ENCODE measurements around the gene REV3L. TPM values are rescaled to one million over a fixed set of nuclear protein-coding genes. Genes with fewer than 3 reads are reported as not detected.

Gene REV3L
- total RNA-seq, 1 experiment from 2014 or later = 12.8 TPM

GRCh38 chr6:111445861-111446267 lies 37.2 kb downstream of the REV3L start:
- TF ChIP-seq EGR1 (IDR thresholded peaks at IDR 0.05; ENCODE audit: low read depth) (no peak), CTCF (IDR thresholded peaks at IDR 0.05 in 2 of 3, conservative IDR thresholded peaks at IDR 0.05 in 1 of 3; ENCODE audit: borderline replicate concordance in 1 of 3, insufficient read depth in 1 of 3, low read depth in 2 of 3, low read length in 2 of 3) (no peak), ZNF274 (IDR thresholded peaks at IDR 0.05; ENCODE audit: low read depth, low read length) (no peak), CEBPB (IDR thresholded peaks at IDR 0.05; ENCODE audit: low read depth) (no peak), SP1 (IDR thresholded peaks at IDR 0.05; ENCODE audit: low read depth) (no peak), CBX3 (IDR thresholded peaks at IDR 0.05; ENCODE audit: low read depth) (no peak), POLR2A (IDR thresholded peaks at IDR 0.05; ENCODE audit: borderline replicate concordance, extremely low read depth, insufficient read depth, insufficient read length) (no peak), ATF3 (IDR thresholded peaks at IDR 0.05) (no peak), SIN3A (IDR thresholded peaks at IDR 0.05; ENCODE audit: low read depth) (no peak), JUND (IDR thresholded peaks at IDR 0.05) (no peak), POLR2AphosphoS5 (IDR thresholded peaks at IDR 0.05; ENCODE audit: low read depth, low read length) (no peak), MAX (IDR thresholded peaks at IDR 0.05) (no peak), RAD21 (IDR thresholded peaks at IDR 0.05; ENCODE audit: low read depth) (no peak), ZFX (IDR thresholded peaks at IDR 0.05) (no peak), REST (IDR thresholded peaks at IDR 0.05; ENCODE audit: low read depth) (no peak), TCF7L2 (IDR thresholded peaks at IDR 0.05; ENCODE audit: borderline replicate concordance, extremely low read depth, insufficient read depth, insufficient read length) (no peak), SRF (IDR thresholded peaks at IDR 0.05; ENCODE audit: low read depth) (no peak), ZBTB33 (IDR thresholded peaks at IDR 0.05; ENCODE audit: extremely low read depth, insufficient replicate concordance, low read length) (no peak)
- Histone ChIP-seq H3K9me2 (ENCODE audit: insufficient read depth) (no peaks in the 10 kb centered on the region), H4K20me1 (ENCODE audit: insufficient read depth) (no peaks in the 10 kb centered on the region; the same call in 1 of the 2 replicates), H3K9ac (ENCODE audit: low read length) (no peak overlapping the region), H3K9me3 (ENCODE audit: control insufficient read depth in 1 of 2, insufficient read depth in 1 of 2, low read depth in 1 of 2, low read length in 2 of 2) (no peaks in the 10 kb centered on the region), H2AFZ (ENCODE audit: low read depth, low read length, poor library complexity, severe bottlenecking) (no peak overlapping the region), H3K27me3 (ENCODE audit: insufficient read depth, low read length) (no peaks in the 10 kb centered on the region), H3K27ac (ENCODE audit: low read depth, low read length) (no peak overlapping the region), H3K79me2 (ENCODE audit: insufficient read depth, low read length) (peaks cover 81% of the 10 kb centered on the region), H3K4me2 (ENCODE audit: low read length) (no peak overlapping the region), H3K4me1 (ENCODE audit: control insufficient read depth in 1 of 2, insufficient read depth in 2 of 2, low read length in 2 of 2) (no peaks in the 10 kb centered on the region), H3K36me3 (ENCODE audit: control insufficient read depth in 1 of 2, insufficient read depth in 2 of 2, low read length in 2 of 2) (no peaks in the 10 kb centered on the region), H3K4me3 (replicated peaks in 1 of 2; ENCODE audit: low read depth in 1 of 2, low read length in 2 of 2) (no peak overlapping the region)
- no TSS peak for BruUV-seq (replicated peaks)
- intact Hi-C loops (cut with micrococcal nuclease) = no loop called here
- ChIA-PET CTCF (no interaction called here), RAD21 (ENCODE audit: low non-redundant PET in 1 of 2, low total read pairs in 2 of 2, uncharacterized antibody in 2 of 2, unreplicated experiment in 2 of 2) (no interaction called here), POLR2A (no interaction called here)
- ATAC-seq (no peak), DNase-seq (ENCODE audit: low read depth, low spot score) (no peak)
